ENCODE data around the gene RAB30.

Gene RAB30

DNA sequence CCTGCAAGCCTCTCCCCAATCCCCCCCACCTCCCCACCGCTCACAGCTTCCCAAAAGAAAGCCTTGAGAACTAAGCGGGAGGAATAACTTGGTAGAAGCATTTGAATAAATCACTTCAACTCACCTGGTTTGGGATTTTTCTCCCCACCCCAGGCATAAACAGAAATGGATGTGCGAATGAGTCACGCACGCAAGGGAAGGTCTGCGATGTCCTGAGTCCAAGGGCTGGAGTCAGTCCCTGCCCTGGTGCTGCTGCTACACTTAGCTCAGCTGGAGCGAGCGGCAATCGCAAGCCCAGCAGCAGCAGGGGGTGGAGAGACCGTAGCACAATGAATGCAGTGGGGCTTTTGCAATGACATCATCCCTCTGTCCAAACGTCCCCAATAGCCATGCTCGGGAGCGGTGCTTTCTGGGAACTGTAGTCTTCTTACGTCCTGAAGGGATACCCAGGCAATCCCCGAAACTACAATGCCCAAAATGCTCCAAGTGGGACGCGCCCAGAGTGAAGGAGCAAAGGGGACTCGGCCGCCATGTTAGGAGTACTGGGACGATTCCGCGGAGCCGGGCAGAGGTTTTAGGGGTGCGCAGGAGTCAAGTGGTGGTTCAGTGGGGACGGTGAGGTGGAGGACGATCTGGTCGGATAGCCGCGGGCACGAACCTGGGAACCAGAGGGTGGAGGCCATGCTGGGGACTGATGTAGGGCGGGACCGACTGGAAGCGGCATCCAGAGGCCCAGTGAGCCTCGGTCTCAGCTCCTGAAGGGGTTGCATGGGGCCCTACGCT lies at the start of gene RAB30:
Gene RAB30, minus strand, starts transcription at position 331 of the 783 bp plus-strand sequence. CDS start 74,581 bp downstream, outside the sequence.
- peak; percentile 100 for DNase-seq

GRCh38 chr11:83120327-83120726 lies 48.6 kb upstream of the RAB30 start:
- DNase-seq, result no peak

- DNase-seq, result no peak
Observed at GRCh38 chr11:83119216-83119615, 47.5 kb upstream of the RAB30 start.

- DNase-seq, result no peak
Observed at GRCh38 chr11:83118814-83119213, 47.1 kb upstream of the RAB30 start.

DNA sequence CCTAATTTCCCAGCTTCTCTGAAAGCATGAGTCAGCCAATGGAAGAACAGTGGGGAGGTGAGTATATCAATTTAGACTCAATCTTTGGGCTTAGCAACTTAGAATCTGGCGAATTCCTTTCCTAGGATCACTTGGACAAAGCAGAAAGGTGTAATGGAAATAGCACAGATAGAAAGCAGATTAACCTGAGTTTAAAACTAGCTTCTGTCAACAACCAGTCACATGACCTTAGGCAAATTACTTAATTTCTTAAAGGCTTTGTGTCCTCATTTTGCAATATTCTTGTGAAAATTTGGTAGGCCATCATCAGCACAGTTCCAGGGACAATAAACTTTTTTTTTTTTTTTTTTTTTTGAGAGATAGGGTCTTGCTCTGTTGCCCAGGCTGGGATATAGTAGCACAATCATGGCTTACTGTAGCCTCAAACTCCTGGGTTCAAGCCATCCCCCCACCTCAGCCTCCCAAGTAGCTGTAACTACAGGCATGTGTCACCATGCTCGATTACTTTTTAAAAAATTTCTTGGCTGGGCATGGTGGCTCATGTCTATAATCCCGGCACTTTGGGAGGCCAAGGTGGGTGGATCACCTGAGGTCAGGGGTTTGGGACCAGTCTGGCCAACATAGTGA lies 44.4 kb upstream of the RAB30 start:
- DNase-seq, result no peak

GRCh38 chr11:83115551-83115950 lies 43.9 kb upstream of the RAB30 start:
- no peak for DNase-seq

GRCh38 chr11:83115026-83115425 lies 43.3 kb upstream of the RAB30 start:
- DNase-seq, result no peak

GRCh38 chr11:83112886-83113285 lies 41.2 kb upstream of the RAB30 start:
- no peak for DNase-seq

DNA sequence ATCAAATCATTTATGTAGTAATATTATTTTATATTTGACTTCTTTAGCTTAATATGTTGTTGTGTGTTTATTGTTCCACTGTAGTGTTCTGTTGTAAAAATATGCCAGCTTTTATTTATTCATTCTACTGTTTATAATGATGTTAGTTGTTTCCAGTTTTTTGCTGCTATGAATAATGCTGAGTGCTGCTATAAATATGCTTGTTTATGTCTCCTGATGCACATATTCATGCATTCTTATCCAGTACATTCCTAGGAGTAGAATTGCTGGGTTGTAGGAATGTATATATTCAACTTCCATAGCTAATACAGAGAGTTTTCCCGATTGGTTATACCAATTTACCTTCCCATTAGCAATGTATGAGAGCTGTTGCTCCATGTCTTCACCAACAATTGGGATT lies 33.5 kb upstream of the RAB30 start:
- no peak for DNase-seq

GRCh38 chr11:83102834-83103233 lies 31.1 kb upstream of the RAB30 start:
- DNase-seq, result no peak

GRCh38 chr11:83097429-83098075 lies 25.9 kb upstream of the RAB30 start:
- no peak for DNase-seq

GRCh38 chr11:83093634-83094033 lies 21.9 kb upstream of the RAB30 start:
- no peak for DNase-seq

- no peak for DNase-seq
Observed at GRCh38 chr11:83092488-83093384, 21.0 kb upstream of the RAB30 start.

- DNase-seq, result no peak
Observed at GRCh38 chr11:83088965-83089364, 17.3 kb upstream of the RAB30 start.

GRCh38 chr11:83087035-83087434 lies 15.3 kb upstream of the RAB30 start:
- DNase-seq, result no peak

- no peak for DNase-seq
Observed at GRCh38 chr11:83079820-83080219, 8.1 kb upstream of the RAB30 start.

- DNase-seq, result no peak
Observed at GRCh38 chr11:83078269-83078668, 6.6 kb upstream of the RAB30 start.

DNA sequence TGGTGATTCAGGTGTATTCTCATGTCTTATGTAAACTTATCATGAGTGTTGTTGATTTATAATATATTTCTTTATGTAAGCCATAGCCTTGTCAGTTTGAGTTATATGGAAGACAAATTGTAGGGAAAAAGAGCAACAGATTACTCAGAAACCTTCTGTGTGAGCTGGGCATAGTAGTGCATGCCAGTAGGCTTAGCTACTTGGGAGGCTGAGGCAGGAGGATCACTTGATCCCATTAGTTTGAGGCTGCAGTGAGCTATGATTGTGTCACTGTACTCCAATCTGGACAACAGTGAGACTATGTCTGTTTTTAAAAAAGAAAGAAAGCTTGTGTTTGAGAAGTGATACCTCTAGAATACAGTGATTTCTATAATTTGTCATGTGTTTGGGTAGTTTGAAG lies 2.2 kb upstream of the RAB30 start:
- no peak for DNase-seq

- DNase-seq, result no peak
Observed at GRCh38 chr11:83073258-83073657, 1.6 kb upstream of the RAB30 start.

DNA sequence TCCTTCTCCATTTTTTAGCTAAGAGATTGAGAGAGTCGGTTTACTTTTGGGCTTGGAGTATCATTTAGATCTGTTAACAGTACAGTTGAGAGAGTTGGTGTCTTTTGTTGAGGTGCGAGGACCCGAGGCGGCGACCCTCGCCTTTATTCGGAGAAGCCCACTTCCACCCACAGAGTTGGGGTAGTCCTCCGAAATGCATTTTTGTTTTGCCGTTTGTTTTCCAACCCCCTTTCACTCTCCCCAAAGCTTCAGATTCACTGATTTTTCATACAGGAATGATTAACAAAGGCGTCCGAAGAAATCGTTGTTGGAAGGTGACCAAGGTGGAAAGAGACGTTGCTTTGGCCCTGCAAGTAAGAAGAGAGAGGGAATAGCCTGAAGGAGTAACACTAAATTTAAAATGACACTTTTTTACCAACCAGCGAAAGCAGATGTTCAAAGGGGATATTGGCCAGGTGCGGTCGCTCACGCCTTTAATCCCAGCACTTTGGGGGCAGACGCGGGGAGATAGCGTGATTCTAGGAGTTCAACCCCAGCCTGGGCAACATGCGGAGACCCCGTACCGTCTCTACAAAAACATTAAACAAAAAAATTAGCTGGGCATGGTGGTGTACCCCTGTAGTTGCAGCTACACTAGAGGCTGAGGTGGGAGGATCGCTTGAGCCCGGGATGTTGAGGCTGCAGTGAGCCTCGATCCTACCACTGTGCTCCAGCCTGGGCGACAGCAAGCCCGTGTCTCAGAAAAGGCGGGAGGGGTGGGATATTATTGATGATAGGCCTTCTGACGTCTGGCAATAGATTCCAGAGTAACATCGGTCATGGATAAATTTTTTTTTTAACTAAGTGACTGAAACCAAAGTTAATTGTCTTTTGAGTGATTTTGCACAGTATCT lies 899 bp upstream of the RAB30 start:
- DNase-seq, result peak; percentile 46

GRCh38 chr11:83070731-83071566 lies 748 bp downstream of the RAB30 start:
- peak; percentile 76 for DNase-seq
